ENCODE measurements around the gene TUBB2A.
"Not testable (repeated sequence)": the region's sequence is repeated elsewhere in the genome, so short reads cannot be mapped to it uniquely, and the experiment has no call there.

TUBB2A gene

DNA sequence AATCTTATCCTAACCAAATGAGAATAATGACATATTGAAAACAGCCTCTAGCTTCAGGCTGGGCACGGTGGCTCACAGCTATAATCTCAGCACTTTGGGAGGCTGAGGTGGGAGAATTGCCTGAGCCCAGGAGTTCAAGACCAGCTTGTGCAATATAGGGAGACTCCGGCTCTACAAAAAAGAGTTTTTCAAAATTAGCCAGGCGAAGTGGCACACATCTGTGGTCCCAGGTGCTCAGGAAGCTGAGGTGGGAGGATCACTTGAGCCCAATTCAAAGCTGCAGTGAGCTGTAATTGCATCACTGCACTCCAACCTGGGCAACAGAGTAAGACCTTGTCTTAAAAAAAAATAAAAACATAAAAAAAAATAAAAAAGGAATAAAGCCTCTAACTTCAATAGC, 4.7 kb downstream of the TUBB2A start:
- DNase-seq (ENCODE audit: low read depth): no peak

- DNase-seq (ENCODE audit: low read depth): no peak
Observed at GRCh38 chr6:3151691-3152090, 5.7 kb downstream of the TUBB2A start.

GRCh38 chr6:3147914-3148757, 9.2 kb downstream of the TUBB2A start:
- DNase-seq (ENCODE audit: low read depth): no peak

GRCh38 chr6:3144571-3144970, 12.8 kb downstream of the TUBB2A start:
- DNase-seq (ENCODE audit: low read depth): no peak

- DNase-seq (ENCODE audit: low read depth): no peak
Observed at GRCh38 chr6:3143158-3143557, 14.2 kb downstream of the TUBB2A start.

GRCh38 chr6:3142536-3142935, 14.8 kb downstream of the TUBB2A start:
- no peak for DNase-seq (ENCODE audit: low read depth)

DNA sequence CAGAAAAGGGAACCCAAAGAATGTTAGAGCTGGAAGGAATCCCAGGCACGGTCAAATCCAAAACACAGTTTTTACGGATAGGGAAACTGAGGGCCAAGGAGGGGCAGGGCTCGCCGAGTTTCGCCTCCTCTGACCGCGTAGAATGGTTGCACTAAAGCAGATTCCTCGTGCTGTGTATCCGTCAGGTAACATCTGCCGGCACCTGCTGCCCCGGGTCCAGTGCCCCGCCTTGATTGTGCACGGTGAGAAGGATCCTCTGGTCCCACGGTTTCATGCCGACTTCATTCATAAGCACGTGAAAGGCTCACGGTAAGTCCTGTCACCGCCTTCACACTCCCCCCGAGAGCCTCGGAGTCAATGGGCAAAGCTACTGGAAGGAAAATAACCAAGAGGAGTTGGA, 17.1 kb downstream of the TUBB2A start:
- no peak for DNase-seq (ENCODE audit: low read depth)

GRCh38 chr6:3139090-3139903, 18.0 kb downstream of the TUBB2A start:
- no peak for DNase-seq (ENCODE audit: low read depth)

- no peak for DNase-seq (ENCODE audit: low read depth)
Observed at GRCh38 chr6:3138341-3138740, 19.0 kb downstream of the TUBB2A start.

GRCh38 chr6:3137873-3138272, 19.5 kb downstream of the TUBB2A start:
- not testable (repeated sequence) for DNase-seq (ENCODE audit: low read depth)

- DNase-seq (ENCODE audit: low read depth): no peak
Observed at GRCh38 chr6:3137057-3137777, 20.1 kb downstream of the TUBB2A start.

GRCh38 chr6:3136292-3137011, 20.9 kb downstream of the TUBB2A start:
- DNase-seq (ENCODE audit: low read depth): no peak

DNA sequence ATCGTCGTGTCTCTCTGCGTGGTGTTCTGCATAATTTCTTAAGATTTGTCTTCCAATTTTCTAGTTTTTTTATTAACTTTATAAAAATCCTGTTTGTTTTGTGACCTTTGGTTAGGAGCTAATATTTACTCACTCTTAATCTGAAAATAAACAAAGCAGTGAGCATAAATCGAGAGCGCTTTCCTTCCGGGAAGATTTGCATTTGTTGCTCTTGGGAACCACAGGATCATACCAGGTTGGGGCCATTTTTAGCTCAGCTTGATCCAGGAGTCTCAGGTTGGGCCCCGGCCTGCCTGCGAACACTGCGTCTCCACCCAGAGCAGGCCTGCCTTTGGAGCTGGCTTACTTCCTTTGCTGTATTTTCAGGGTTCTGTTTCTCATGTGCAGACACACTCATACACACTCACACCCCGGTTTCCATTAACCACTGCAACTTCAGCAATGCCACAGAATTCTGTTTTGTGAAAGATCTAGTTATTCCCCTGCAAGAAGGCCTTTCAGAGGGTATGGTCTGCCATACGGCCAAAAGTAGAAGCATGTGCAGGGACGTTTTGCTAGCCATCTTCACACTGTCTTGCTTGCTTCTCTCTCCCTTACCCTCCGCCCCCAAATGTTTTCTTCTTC, 21.6 kb downstream of the TUBB2A start:
- no peak for DNase-seq (ENCODE audit: low read depth)

DNA sequence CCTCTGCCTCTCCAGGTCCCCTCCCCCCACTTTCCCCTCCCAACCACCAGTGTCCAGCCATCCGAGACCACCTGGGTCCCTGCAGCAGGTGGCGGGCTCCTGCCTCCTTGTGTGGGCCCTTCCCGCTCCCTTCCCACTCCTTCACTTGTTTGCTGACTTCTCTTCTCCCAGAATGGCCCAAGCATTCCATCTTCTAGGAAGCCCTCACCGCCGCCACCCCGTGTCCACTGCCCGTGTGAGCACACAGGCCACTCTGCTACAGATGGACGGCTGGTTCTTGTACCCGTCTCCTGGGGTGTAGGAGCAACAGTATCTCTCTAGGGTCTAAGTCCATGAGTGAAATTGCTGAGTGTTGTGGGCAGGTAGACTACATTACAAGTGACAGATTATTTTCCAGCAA, 23.8 kb downstream of the TUBB2A start:
- DNase-seq (ENCODE audit: low read depth): no peak

- DNase-seq (ENCODE audit: low read depth): no peak
Observed at GRCh38 chr6:3131695-3132094, 25.6 kb downstream of the TUBB2A start.

GRCh38 chr6:3128356-3129108, 28.8 kb downstream of the TUBB2A start:
- no peak for DNase-seq (ENCODE audit: low read depth)

- no peak for DNase-seq (ENCODE audit: low read depth)
Observed at GRCh38 chr6:3125815-3126214, 31.5 kb downstream of the TUBB2A start.

GRCh38 chr6:3124667-3125066, 32.7 kb downstream of the TUBB2A start:
- DNase-seq (ENCODE audit: low read depth): no peak

DNA sequence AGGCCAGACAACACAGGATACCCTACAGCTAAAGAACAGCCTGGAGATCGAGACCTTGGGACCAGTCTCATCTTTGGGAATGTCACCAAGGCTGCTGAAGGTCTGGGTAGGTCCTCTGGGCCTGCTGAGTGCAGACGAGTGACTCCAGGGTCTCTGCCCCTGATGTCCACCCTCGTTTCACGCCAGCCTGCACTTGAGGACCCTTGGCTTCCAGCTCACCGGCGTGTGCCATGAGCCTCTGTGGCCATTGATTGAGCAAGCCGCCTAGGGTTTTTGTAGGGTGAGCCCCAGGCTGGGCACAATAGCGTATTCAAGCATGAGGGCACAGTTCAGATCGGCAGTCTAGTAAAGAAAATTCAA, 34.5 kb downstream of the TUBB2A start:
- no peak for DNase-seq (ENCODE audit: low read depth)

DNA sequence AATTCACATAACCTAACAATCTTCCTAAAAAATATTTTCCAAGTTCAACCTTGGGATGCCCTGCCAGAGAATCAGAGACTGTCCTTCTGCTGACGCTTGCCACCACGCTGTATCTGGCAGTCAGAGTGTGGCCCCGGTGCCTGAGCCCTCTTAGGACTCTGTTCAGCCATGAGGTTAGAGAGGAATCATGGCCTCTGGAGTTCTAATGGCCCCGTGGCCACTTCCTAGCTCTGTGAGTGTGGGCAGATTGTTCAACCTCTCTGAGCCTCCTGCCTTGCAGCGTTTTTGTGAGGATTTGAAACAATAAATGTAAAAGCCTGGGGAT, 36.6 kb downstream of the TUBB2A start:
- DNase-seq (ENCODE audit: low read depth): no peak

Measured in stimulated activated CD8-positive, alpha-beta memory T cell treated with anti-CD3 and anti-CD28 coated beads, Interleukin-12 subunit alpha, Interleukin-12 subunit beta, amount 100 ng/mL, for 4 hours (primary cell).